ENCODE measurements around the gene AOPEP. TPM values are rescaled to one million over a fixed set of nuclear protein-coding genes. Genes with fewer than 3 reads are reported as not detected.

Gene AOPEP
- total and polyA plus RNA-seq, 2 of the 13 experiments (the other 11 are each of a cell fraction or from before 2014, with no cell fraction given) = 22.2 to 41.6 TPM

DNA sequence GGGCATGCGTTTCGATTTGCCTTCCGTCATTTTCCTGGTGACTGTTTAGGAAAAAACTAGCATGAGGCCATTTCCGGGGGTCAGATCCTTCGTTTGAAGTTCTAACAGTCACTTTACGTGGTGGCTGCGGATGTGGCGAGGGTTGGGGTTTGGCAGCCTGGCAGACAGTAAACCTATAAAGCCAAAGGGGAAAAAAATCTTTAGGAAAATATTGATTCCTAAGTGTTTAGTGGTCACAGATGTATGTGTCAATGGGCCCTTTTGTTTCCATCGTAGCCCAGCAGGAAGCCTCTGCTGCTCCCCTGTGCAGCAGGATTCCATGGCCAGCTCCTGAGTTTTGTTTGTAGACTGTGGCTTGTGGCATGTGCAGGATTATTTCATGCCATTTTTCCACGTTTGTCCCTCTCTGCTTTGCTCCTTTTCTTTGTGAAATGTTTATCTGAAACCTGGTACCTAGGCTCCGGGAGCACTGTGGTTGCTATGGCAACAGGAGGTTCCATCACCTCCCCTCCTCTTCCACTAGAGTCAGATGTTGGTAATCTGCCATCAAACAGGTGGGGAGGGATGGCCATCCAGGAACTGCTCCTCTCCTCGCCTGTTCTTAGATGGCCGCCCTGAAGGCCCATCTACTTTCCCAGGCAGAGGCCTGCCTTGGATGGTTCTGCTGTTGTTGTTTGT, 202.3 kb downstream of the AOPEP start (continued):
- TF ChIP-seq THAP9 (CRISPR knock-in tag; IDR thresholded peaks at IDR 0.05; ENCODE audit: borderline replicate concordance) = no peak
- no peak for TF ChIP-seq LBX2 (CRISPR knock-in tag; IDR thresholded peaks at IDR 0.05; ENCODE audit: borderline replicate concordance)
- peak; percentile 59 for TF ChIP-seq CREM (IDR thresholded peaks at IDR 0.05)
- no peak for TF ChIP-seq CREM (CRISPR knock-in tag; IDR thresholded peaks at IDR 0.05)
- no peak for TF ChIP-seq NCOA1 (CRISPR knock-in tag; IDR thresholded peaks at IDR 0.05)
- no peak for TF ChIP-seq HNF4G (IDR thresholded peaks at IDR 0.05; ENCODE audit: borderline replicate concordance, low read depth, low read length)
- no peak for TF ChIP-seq HNF4G (CRISPR knock-in tag; IDR thresholded peaks at IDR 0.05; ENCODE audit: borderline replicate concordance, low read depth)
- TF ChIP-seq KDM3A (CRISPR knock-in tag; IDR thresholded peaks at IDR 0.05; ENCODE audit: low read depth) = no peak
- TF ChIP-seq RORA (CRISPR knock-in tag; IDR thresholded peaks at IDR 0.05) = no peak
- TF ChIP-seq, protein P1, sequence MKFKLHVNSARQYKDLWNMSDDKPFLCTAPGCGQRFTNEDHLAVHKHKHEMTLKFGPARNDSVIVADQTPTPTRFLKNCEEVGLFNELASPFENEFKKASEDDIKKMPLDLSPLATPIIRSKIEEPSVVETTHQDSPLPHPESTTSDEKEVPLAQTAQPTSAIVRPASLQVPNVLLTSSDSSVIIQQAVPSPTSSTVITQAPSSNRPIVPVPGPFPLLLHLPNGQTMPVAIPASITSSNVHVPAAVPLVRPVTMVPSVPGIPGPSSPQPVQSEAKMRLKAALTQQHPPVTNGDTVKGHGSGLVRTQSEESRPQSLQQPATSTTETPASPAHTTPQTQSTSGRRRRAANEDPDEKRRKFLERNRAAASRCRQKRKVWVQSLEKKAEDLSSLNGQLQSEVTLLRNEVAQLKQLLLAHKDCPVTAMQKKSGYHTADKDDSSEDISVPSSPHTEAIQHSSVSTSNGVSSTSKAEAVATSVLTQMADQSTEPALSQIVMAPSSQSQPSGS (CRISPR knock-in tag; IDR thresholded peaks at IDR 0.05) = no peak
- TF ChIP-seq ZBTB42 (CRISPR knock-in tag; IDR thresholded peaks at IDR 0.05) = no peak
- TF ChIP-seq ZNF235 (CRISPR knock-in tag; IDR thresholded peaks at IDR 0.05; ENCODE audit: borderline replicate concordance) = no peak
- peak; percentile 93 for TF ChIP-seq BCL6 (CRISPR knock-in tag; IDR thresholded peaks at IDR 0.05)
- 0 out of 2 replicates have a peak, but pooled peaks have one; percentile 6 for TF ChIP-seq ZNF629 (CRISPR knock-in tag; conservative IDR thresholded peaks at IDR 0.05)
- TF ChIP-seq KLF9 (CRISPR knock-in tag; IDR thresholded peaks at IDR 0.05; ENCODE audit: low read depth) = no peak
- peak; percentile 79; the same call in 1 of the 2 replicates for TF ChIP-seq NFIC (IDR thresholded peaks at IDR 0.05; ENCODE audit: low read length)
- TF ChIP-seq RELA (CRISPR knock-in tag; IDR thresholded peaks at IDR 0.05) = no peak
- no peak for TF ChIP-seq ZSCAN22 (CRISPR knock-in tag; IDR thresholded peaks at IDR 0.05)
- no peak for TF ChIP-seq HOXA5 (CRISPR knock-in tag; IDR thresholded peaks at IDR 0.05)
